ENCODE data around the gene UCKL1. TPM values are rescaled to one million over a fixed set of nuclear protein-coding genes. Genes with fewer than 3 reads are reported as not detected.
"Not testable (repeated sequence)": the region's sequence is repeated elsewhere in the genome, so short reads cannot be mapped to it uniquely, and the experiment has no call there.

Gene UCKL1
- total RNA-seq, 1 donor from 2014 or later = 49.7 TPM

- Mint-ChIP-seq H3K27ac (no peak overlapping the region), H3K36me3 (no peaks in the 10 kb centered on the region), H3K9me3 (no peaks in the 10 kb centered on the region), H3K4me3 (no peak overlapping the region), H3K4me1 (ENCODE audit: unreplicated experiment) (no peaks in the 10 kb centered on the region), H3K27me3 (no peaks in the 10 kb centered on the region)
- no peak for DNase-seq (ENCODE audit: extremely low spot score, unreplicated experiment)
- TF ChIP-seq CTCF (conservative IDR thresholded peaks at IDR 0.05) = no peak
These were observed 6.5 kb upstream of the UCKL1 start for GRCh38 chr20:63962426-63963347.

- no peak for DNase-seq (ENCODE audit: extremely low spot score, unreplicated experiment)
- Mint-ChIP-seq H3K36me3 (no peaks in the 10 kb centered on the region), H3K4me3 (no peak overlapping the region), H3K27ac (no peak overlapping the region), H3K4me1 (ENCODE audit: unreplicated experiment) (no peaks in the 10 kb centered on the region), H3K27me3 (no peaks in the 10 kb centered on the region), H3K9me3 (no peaks in the 10 kb centered on the region)
- TF ChIP-seq CTCF (conservative IDR thresholded peaks at IDR 0.05) = no peak
These were observed 5.6 kb upstream of the UCKL1 start for GRCh38 chr20:63961664-63962425.

GRCh38 chr20:63960654-63961621 is 4.7 kb upstream of the UCKL1 start:
- not testable (repeated sequence) for H3K27me3 Mint-ChIP-seq; H3K4me1 Mint-ChIP-seq (ENCODE audit: unreplicated experiment); H3K4me3 Mint-ChIP-seq; H3K36me3 Mint-ChIP-seq; DNase-seq (ENCODE audit: extremely low spot score, unreplicated experiment); H3K27ac Mint-ChIP-seq; H3K9me3 Mint-ChIP-seq

GRCh38 chr20:63959699-63960075 is 3.5 kb upstream of the UCKL1 start:
- no peak for DNase-seq (ENCODE audit: extremely low spot score, unreplicated experiment)
- Mint-ChIP-seq H3K36me3 (no peaks in the 10 kb centered on the region), H3K4me3 (no peak overlapping the region), H3K27me3 (no peaks in the 10 kb centered on the region), H3K9me3 (no peaks in the 10 kb centered on the region), H3K27ac (peak overlapping the region; percentile 61), H3K4me1 (ENCODE audit: unreplicated experiment) (peaks cover under 1% of the 10 kb centered on the region)
- TF ChIP-seq CTCF (conservative IDR thresholded peaks at IDR 0.05) = no peak

GRCh38 chr20:63958964-63959698 is 2.9 kb upstream of the UCKL1 start:
- Mint-ChIP-seq H3K4me3 (no peak overlapping the region), H3K4me1 (ENCODE audit: unreplicated experiment) (peaks cover 6% of the 10 kb centered on the region), H3K36me3 (no peaks in the 10 kb centered on the region), H3K27ac (no peak overlapping the region), H3K27me3 (no peaks in the 10 kb centered on the region), H3K9me3 (no peaks in the 10 kb centered on the region)
- TF ChIP-seq CTCF (conservative IDR thresholded peaks at IDR 0.05) = no peak
- DNase-seq (ENCODE audit: extremely low spot score, unreplicated experiment) = no peak

Data from type B pancreatic cell (in vitro differentiated cells).